Measurements from ENCODE around the gene SMAD6. TPM values are rescaled to one million over a fixed set of nuclear protein-coding genes. Genes with fewer than 3 reads are reported as not detected.

The SMAD6 gene
- total RNA-seq, 1 experiment from 2014 or later = 6.6 TPM

GRCh38 chr15:66750609-66751008 lies 48.6 kb downstream of the SMAD6 start:
- Histone ChIP-seq H3K36me3 (ENCODE audit: control insufficient read depth in 1 of 2, insufficient read depth in 2 of 2, low read length in 2 of 2) (0 out of 4 replicates have a peak, but pooled peaks cover 0 to 6% of the 10 kb centered on the region in 2 experiments), H3K9ac (ENCODE audit: low read length) (no peak overlapping the region), H4K20me1 (ENCODE audit: insufficient read depth) (no peaks in the 10 kb centered on the region), H2AFZ (ENCODE audit: low read depth, low read length, poor library complexity, severe bottlenecking) (no peak overlapping the region), H3K4me3 (replicated peaks in 1 of 2; ENCODE audit: low read depth in 1 of 2, low read length in 2 of 2) (0 out of 4 replicates have a peak overlapping the region, but pooled peaks of 1 of the 2 experiments have one; percentile 4), H3K4me2 (ENCODE audit: low read length) (peak overlapping the region; percentile 54), H3K27me3 (ENCODE audit: insufficient read depth, low read length) (no peaks in the 10 kb centered on the region), H3K27ac (ENCODE audit: low read depth, low read length) (peak overlapping the region; percentile 55; the same call in 1 of the 2 replicates), H3K79me2 (ENCODE audit: insufficient read depth, low read length) (no peaks in the 10 kb centered on the region), H3K4me1 (ENCODE audit: control insufficient read depth in 1 of 2, insufficient read depth in 2 of 2, low read length in 2 of 2) (peaks cover 81% of the 10 kb centered on the region in 2 experiments), H3K9me2 (ENCODE audit: insufficient read depth) (no peaks in the 10 kb centered on the region), H3K9me3 (ENCODE audit: control insufficient read depth in 1 of 2, insufficient read depth in 1 of 2, low read depth in 1 of 2, low read length in 2 of 2) (peaks cover 0 to 14% of the 10 kb centered on the region in 2 experiments; a peak in 2 of 4 replicates)
- ATAC-seq (peak; percentile 13), DNase-seq (ENCODE audit: low read depth, low spot score) (no peak)
- RAD21 ChIA-PET (ENCODE audit: low non-redundant PET in 1 of 2, low total read pairs in 2 of 2, uncharacterized antibody in 2 of 2, unreplicated experiment in 2 of 2) = interaction anchor here in 1 of 2 experiments (1.5 kb wide), 1 partner anchor 15 kb away, joined by 3 read pairs; no protein-coding TSS in a partner anchor
- POLR2A ChIA-PET = no interaction called here
- CTCF ChIA-PET = no interaction called here
- intact Hi-C loops (cut with micrococcal nuclease) = no loop called here
- TF ChIP-seq, protein P1, sequence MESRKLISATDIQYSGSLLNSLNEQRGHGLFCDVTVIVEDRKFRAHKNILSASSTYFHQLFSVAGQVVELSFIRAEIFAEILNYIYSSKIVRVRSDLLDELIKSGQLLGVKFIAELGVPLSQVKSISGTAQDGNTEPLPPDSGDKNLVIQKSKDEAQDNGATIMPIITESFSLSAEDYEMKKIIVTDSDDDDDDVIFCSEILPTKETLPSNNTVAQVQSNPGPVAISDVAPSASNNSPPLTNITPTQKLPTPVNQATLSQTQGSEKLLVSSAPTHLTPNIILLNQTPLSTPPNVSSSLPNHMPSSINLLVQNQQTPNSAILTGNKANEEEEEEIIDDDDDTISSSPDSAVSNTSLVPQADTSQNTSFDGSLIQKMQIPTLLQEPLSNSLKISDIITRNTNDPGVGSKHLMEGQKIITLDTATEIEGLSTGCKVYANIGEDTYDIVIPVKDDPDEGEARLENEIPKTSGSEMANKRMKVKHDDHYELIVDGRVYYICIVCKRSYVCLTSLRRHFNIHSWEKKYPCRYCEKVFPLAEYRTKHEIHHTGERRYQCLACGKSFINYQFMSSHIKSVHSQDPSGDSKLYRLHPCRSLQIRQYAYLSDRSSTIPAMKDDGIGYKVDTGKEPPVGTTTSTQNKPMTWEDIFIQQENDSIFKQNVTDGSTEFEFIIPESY (IDR thresholded peaks at IDR 0.05; ENCODE audit: extremely low read depth, insufficient replicate concordance, low read length) = no peak
- TF ChIP-seq SP1 (IDR thresholded peaks at IDR 0.05; ENCODE audit: low read depth) (no peak), YY1 (IDR thresholded peaks at IDR 0.05; ENCODE audit: extremely low read depth, insufficient replicate concordance, low read depth, low read length) (no peak), POLR2AphosphoS5 (IDR thresholded peaks at IDR 0.05; ENCODE audit: low read depth, low read length) (no peak), EGR1 (IDR thresholded peaks at IDR 0.05; ENCODE audit: low read depth) (no peak), ELF1 (IDR thresholded peaks at IDR 0.05; ENCODE audit: borderline replicate concordance, low read depth) (no peak), TCF7L2 (IDR thresholded peaks at IDR 0.05; ENCODE audit: borderline replicate concordance, extremely low read depth, insufficient read depth, insufficient read length) (no peak), SRF (IDR thresholded peaks at IDR 0.05; ENCODE audit: low read depth) (no peak), JUND (IDR thresholded peaks at IDR 0.05) (no peak), ZNF274 (IDR thresholded peaks at IDR 0.05; ENCODE audit: low read depth, low read length) (no peak), RAD21 (IDR thresholded peaks at IDR 0.05; ENCODE audit: low read depth) (no peak), FOSL1 (IDR thresholded peaks at IDR 0.05; ENCODE audit: low read depth) (no peak), EZH2phosphoT487 (IDR thresholded peaks at IDR 0.05; ENCODE audit: borderline replicate concordance) (no peak), SIN3A (IDR thresholded peaks at IDR 0.05; ENCODE audit: low read depth) (no peak), CEBPB (IDR thresholded peaks at IDR 0.05; ENCODE audit: low read depth) (no peak), ZFX (IDR thresholded peaks at IDR 0.05) (no peak), POLR2A (IDR thresholded peaks at IDR 0.05; ENCODE audit: borderline replicate concordance, extremely low read depth, insufficient read depth, insufficient read length) (no peak), EZH2 (IDR thresholded peaks at IDR 0.05) (no peak)
- TF ChIP-seq, protein P2, sequence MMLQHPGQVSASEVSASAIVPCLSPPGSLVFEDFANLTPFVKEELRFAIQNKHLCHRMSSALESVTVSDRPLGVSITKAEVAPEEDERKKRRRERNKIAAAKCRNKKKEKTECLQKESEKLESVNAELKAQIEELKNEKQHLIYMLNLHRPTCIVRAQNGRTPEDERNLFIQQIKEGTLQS (IDR thresholded peaks at IDR 0.05) = no peak
- TF ChIP-seq, protein P3, sequence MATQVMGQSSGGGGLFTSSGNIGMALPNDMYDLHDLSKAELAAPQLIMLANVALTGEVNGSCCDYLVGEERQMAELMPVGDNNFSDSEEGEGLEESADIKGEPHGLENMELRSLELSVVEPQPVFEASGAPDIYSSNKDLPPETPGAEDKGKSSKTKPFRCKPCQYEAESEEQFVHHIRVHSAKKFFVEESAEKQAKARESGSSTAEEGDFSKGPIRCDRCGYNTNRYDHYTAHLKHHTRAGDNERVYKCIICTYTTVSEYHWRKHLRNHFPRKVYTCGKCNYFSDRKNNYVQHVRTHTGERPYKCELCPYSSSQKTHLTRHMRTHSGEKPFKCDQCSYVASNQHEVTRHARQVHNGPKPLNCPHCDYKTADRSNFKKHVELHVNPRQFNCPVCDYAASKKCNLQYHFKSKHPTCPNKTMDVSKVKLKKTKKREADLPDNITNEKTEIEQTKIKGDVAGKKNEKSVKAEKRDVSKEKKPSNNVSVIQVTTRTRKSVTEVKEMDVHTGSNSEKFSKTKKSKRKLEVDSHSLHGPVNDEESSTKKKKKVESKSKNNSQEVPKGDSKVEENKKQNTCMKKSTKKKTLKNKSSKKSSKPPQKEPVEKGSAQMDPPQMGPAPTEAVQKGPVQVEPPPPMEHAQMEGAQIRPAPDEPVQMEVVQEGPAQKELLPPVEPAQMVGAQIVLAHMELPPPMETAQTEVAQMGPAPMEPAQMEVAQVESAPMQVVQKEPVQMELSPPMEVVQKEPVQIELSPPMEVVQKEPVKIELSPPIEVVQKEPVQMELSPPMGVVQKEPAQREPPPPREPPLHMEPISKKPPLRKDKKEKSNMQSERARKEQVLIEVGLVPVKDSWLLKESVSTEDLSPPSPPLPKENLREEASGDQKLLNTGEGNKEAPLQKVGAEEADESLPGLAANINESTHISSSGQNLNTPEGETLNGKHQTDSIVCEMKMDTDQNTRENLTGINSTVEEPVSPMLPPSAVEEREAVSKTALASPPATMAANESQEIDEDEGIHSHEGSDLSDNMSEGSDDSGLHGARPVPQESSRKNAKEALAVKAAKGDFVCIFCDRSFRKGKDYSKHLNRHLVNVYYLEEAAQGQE (IDR thresholded peaks at IDR 0.05; ENCODE audit: low read depth) = no peak
- BruUV-seq (replicated peaks) = no TSS peak

Data from HCT116 (cell line).